ENCODE data around the gene TSSK6. TPM values are rescaled to one million over a fixed set of nuclear protein-coding genes. Genes with fewer than 3 reads are reported as not detected.
"Not testable (repeated sequence)": the region's sequence is repeated elsewhere in the genome, so short reads cannot be mapped to it uniquely, and the experiment has no call there.

Gene TSSK6
- polyA plus RNA-seq, 4 donors: 0.57 to 1.6 (median 1.2) TPM

DNA sequence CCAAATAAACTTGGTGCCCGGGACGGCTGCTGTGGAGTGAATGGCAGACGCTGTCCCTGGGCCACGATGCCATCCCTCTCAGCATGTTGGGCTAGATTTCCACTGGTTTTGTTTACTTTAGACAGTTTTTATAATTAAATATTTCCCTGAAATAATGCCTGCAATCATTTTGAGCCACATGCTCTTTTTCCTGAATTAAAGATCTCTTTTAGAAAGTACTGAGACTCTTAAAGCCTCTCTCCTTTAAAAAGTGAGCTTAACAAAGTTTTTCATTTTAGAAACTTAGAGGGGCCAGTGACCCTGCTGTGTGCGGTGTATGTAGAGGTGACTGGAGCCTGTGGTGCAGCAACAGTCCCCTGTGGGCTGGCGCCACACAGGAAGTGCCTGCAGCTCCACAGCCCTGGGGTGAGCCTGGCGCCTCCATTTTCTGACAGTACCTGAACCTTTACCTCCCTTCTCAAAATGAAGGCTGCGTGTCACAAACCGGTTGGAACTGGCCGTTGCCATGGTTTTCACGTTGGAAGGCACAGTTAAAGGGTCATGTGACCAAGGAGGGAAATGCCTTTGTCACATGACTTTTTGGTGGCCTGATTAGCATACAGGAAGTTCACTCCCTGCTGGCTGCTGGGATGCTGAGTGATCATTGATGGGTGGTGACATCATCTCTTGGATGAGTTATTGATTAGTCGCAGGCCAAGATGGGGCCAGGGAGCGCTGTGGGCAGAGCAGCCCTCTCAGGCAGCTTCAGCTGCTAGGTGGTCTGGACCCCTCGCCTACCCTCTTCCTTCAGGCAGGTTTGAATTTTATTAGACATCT lies 26.3 kb downstream of the TSSK6 start:
- DNase-seq (ENCODE audit: low read depth in 4 of 4, low spot score in 3 of 4): peak; percentile 82 to 92 (median 87)

- no peak for DNase-seq (ENCODE audit: low read depth in 4 of 4, low spot score in 3 of 4)
Observed at GRCh38 chr19:19487950-19488874, 27.1 kb downstream of the TSSK6 start.

GRCh38 chr19:19487077-19487949 lies 28.0 kb downstream of the TSSK6 start:
- no peak for DNase-seq (ENCODE audit: low read depth in 4 of 4, low spot score in 3 of 4)

DNA sequence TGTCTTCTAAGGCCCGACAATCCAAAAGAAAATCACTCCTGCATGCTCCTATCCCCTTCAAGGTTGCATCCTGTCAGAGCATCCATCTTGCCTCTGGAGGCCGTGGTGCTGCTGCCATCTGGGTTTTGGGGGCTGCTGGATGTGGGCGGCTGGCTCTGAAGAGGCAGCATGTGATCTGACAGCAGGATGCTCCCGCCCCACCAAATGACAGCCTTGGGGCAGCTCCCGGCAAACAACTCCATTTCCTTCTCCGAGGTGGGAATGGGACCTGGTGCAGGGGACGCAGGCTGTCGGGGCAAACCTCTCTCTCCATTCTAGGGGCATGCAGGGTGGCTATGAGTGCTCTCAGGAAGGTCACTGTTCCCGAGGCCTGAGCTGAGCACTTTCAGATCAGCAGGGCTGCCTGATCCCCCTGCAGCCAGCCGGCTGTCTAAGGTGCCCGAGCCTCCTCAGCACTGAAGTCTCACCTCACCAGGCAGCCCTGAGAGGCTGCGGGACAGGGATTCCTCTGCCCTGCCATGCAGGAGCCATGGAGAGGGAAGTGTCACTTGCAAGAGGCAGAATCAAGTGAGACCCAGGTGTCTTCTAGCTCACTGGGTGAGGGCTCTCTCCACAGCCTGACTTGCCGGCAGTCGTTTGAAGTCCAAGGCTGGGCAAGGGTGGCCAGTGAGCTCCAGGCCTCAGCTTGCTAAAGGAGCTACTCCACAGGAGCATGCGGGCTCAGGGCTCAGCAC lies 28.8 kb downstream of the TSSK6 start:
- DNase-seq (ENCODE audit: low read depth in 4 of 4, low spot score in 3 of 4): no peak

GRCh38 chr19:19485998-19486290 lies 29.4 kb downstream of the TSSK6 start:
- DNase-seq (ENCODE audit: low read depth in 4 of 4, low spot score in 3 of 4): no peak

- DNase-seq (ENCODE audit: low read depth in 4 of 4, low spot score in 3 of 4): no peak
Observed at GRCh38 chr19:19485161-19485997, 30.0 kb downstream of the TSSK6 start.

GRCh38 chr19:19482809-19483596 lies 32.3 kb downstream of the TSSK6 start:
- DNase-seq (ENCODE audit: low read depth in 4 of 4, low spot score in 3 of 4): no peak

GRCh38 chr19:19480688-19481087 lies 34.7 kb downstream of the TSSK6 start:
- no peak for DNase-seq (ENCODE audit: low read depth in 4 of 4, low spot score in 3 of 4)

DNA sequence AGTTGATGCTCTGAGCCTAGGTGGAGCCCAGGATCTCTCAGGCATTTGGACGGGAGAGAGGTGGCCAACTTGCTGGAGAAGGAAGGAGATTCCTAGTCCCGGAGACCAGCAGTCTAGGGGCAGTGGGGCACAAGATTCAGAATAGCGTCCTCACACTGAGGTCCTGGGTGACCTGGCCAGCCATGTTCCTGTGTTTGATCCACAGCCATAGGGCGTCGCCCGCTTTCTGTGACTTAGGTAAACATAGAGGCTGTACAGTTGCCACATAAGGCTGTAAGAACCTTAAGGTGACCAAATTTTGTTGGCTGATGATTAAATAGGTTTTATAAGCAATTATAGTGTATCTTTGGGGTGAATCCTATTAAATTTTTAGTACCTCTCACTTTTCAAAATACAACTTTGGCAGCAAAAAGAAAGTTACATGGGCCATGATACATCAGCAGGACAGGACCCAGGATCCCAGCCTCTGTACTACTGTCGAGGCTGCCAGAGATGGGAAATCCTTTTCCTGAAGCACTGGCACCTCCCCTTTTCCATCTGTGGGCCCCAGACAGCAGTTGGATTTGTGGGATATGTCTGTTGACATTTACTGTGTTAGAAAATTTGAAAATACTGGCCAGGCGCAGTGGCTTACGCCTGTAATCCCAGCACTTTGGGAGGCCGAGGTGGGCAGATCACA lies 37.5 kb downstream of the TSSK6 start:
- DNase-seq (ENCODE audit: low read depth in 4 of 4, low spot score in 3 of 4): no peak

DNA sequence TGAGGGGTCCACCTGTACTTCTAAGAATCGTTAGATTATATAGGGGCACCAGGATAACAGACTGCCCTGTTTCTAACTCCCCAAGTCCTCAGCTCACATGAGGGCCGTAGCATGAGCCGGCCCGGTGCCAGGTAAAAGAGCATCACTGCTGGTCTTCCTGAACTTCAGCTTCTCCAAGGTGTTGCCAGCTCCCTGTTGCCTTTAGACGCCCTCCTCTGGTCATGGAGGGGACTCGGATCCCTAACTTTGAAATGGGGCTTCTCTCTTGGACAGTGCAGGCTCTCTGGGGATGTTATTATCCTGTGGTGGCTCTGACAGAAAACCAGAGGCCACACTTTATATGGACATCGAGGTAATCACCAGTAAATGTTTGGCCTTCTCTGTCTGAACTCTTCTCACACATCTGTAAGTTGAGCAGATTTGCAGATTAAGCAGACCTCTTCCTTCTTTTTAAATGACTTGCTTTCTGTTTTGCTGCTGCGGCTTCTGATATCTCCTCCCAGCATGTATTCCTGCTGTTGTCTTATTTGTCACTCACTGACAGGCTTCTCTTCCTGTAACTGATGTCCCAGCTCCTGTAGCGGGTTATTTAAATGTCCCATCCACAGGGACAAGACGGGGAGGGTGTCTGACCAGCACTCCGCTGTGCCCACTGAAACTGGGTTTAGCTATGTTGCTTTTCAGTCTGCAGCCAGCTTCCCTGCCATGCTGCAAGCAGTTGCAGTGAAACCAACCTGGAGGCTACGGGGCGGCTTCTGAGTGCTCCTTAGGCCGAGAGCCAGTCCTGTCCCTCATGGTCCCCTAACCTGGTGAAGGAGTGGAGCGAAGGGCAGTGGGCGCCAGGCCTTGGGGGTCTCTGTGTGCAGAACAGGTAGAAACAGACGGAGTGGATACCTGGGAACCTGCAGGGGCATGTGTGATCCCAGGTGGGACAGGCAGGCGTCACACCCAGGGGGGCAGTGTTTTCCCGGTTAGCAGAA lies 39.2 kb downstream of the TSSK6 start:
- DNase-seq (ENCODE audit: low read depth in 4 of 4, low spot score in 3 of 4): no peak

DNA sequence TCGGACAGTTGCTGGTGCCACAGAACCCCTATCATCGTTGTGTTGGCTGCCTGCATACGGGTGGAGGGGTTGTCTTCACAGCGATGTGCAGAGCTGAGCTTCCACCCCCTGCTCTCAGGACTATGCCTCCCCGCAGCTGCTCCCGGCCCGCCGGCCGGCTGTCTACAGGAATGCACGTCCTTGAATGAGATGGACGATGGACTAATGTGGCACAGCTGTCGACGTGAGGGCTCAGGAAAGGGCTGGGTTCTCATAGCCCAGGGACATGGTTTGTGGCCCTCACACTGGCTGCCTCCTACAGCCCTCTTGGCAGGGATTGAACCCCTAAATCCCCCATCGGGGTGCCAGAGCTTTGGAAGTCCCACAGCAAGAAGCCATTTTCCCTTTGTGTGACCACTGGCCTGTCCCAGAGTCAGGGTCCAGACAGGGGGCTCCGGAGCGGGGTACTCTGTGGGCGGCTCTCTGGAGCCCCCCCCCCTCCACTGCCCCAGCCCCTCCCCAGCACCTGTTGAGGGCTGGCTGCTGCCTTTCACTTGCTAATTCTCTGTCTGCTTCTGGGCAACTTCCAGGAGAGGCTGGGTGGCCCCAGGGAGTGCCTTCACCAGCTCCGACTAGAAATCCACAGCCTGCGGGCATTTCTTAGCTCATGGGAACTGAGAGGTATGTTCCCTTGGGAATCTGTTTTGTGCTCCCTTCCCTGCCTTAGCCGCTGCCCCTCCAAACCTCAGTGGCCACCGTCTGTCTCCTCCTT lies 40.2 kb downstream of the TSSK6 start:
- DNase-seq (ENCODE audit: low read depth in 4 of 4, low spot score in 3 of 4): no peak

- DNase-seq (ENCODE audit: low read depth in 4 of 4, low spot score in 3 of 4): not testable (repeated sequence)
Observed at GRCh38 chr19:19472106-19472505, 43.2 kb downstream of the TSSK6 start.

DNA sequence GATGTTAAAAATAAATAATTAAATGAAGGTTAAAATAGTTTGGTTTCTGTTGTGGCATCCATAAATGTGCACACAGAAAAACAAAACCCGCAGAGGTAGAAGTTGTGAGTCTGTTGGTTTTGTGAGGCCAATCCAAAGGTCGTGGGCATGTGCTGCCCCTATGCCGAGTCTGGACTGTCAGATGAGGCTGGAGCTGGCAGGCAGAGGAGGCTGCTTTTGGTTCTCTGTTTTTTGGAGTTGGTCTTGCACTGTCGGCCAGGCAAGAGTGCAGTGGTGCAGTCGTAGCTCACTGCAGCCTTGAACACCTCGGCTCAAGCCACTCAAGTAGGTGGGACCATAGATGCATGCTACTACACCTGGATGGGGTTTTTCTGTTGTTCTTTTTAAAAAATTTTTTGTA lies 43.7 kb downstream of the TSSK6 start:
- no peak for DNase-seq (ENCODE audit: low read depth in 4 of 4, low spot score in 3 of 4)

GRCh38 chr19:19470579-19470978 lies 44.8 kb downstream of the TSSK6 start:
- no peak for DNase-seq (ENCODE audit: low read depth in 4 of 4, low spot score in 3 of 4)

DNA sequence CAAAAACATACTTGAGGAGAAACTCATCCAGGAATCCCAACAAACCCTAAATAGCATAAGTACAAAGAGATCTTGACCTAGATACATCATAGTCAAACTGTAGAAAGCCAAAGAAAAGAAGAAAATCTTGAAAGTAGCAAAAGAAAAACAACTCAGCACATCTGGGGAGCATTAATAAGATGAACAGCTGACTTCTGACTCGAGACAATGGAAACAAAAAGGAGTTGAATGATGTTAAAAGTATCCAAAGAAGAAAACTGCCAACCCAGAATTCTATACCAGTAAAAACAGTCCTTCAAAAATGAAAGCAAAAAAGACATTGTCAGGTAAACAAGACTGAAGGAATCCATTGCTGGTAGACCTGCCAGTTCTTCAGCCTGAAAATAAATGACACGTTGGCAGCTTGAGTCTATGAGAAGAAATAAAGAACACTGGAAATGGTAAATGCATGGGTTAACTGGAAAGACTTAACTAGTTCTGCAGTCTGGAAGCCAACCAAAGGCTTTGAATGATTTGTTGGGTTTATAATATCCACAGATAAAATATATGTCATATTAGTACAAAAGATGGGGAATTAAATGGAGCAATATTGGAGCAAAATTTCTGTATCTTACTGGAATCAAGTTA lies 46.8 kb downstream of the TSSK6 start:
- DNase-seq (ENCODE audit: low read depth in 4 of 4, low spot score in 3 of 4): no peak

GRCh38 chr19:19466201-19466600 lies 49.1 kb downstream of the TSSK6 start:
- no peak for DNase-seq (ENCODE audit: low read depth in 4 of 4, low spot score in 3 of 4)
